Measurements from ENCODE around the gene DNAJB1. TPM values are rescaled to one million over a fixed set of nuclear protein-coding genes. Genes with fewer than 3 reads are reported as not detected.

Gene DNAJB1
- total and polyA plus RNA-seq, 2 of the 13 experiments (the other 11 are each of a cell fraction or from before 2014, with no cell fraction given), result 87.5 to 97.3 TPM

DNA sequence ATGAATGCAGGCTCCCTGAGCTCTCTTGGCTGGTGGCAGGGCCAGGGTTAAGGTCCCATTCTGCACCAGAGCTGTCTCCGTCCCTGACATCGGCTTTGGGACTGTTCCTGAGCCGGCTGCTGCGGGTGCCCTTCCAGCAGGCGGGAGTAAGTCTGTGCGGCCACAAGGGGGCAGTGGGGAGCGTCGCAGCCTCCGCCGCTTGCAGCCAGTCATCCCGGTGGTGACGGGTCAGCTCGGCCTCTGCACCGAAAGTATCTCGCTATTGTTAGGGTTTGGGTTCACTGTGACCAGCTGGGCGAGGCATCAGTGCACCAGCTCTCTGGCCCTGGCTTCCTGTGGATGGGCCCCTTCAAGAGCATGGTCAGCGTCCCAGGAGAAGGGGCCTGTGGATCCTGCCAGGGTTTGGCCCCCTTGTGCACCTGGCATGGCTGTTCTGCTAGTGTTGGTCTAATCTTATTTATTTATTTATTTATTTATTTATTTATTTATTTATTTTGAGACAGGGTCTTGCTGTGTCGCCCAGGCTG, 38.5 kb upstream of the DNAJB1 start (continued):
- TF ChIP-seq, protein P1, sequence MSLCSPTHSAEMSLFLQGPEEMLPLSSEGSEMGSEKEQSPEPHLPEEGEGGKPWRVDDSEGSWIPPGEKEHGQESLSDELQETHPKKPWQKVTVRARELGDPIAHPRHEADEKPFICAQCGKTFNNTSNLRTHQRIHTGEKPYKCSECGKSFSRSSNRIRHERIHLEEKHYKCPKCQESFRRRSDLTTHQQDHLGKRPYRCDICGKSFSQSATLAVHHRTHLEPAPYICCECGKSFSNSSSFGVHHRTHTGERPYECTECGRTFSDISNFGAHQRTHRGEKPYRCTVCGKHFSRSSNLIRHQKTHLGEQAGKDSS (CRISPR knock-in tag; IDR thresholded peaks at IDR 0.05; ENCODE audit: borderline replicate concordance, low read depth), result peak; percentile 83; the same call in 1 of the 2 replicates
- TF ChIP-seq ZNF781 (CRISPR knock-in tag; IDR thresholded peaks at IDR 0.05; ENCODE audit: borderline replicate concordance, not compliant biosample characterization) (no peak), ASH2L (IDR thresholded peaks at IDR 0.05; ENCODE audit: insufficient read length, low read depth, low read length) (peak; percentile 38), ZNF775 (CRISPR knock-in tag; IDR thresholded peaks at IDR 0.05; ENCODE audit: borderline replicate concordance) (no peak), KDM5A (IDR thresholded peaks at IDR 0.05; ENCODE audit: borderline replicate concordance, low read length) (no peak), ZFP62 (CRISPR knock-in tag; IDR thresholded peaks at IDR 0.05) (no peak), THAP11 (CRISPR knock-in tag; IDR thresholded peaks at IDR 0.05) (0 out of 2 replicates have a peak, but pooled peaks have one; percentile 24), SOX13 (IDR thresholded peaks at IDR 0.05) (no peak), SOX13 (CRISPR knock-in tag; conservative IDR thresholded peaks at IDR 0.05 in 1 of 2, IDR thresholded peaks at IDR 0.05 in 1 of 2) (0 out of 4 replicates have a peak, but pooled peaks of 1 of the 2 experiments have one; percentile 16), KDM1A (CRISPR knock-in tag; IDR thresholded peaks at IDR 0.05) (no peak), GATAD1 (CRISPR knock-in tag; IDR thresholded peaks at IDR 0.05) (peak; percentile 29; the same call in 1 of the 2 replicates), TOPORS (CRISPR knock-in tag; IDR thresholded peaks at IDR 0.05) (no peak), NFIC (IDR thresholded peaks at IDR 0.05; ENCODE audit: low read length) (no peak), IRF2 (CRISPR knock-in tag; IDR thresholded peaks at IDR 0.05) (peak; percentile 60; the same call in 1 of the 2 replicates), ZBTB1 (CRISPR knock-in tag; IDR thresholded peaks at IDR 0.05; ENCODE audit: borderline replicate concordance) (no peak), KDM3A (CRISPR knock-in tag; IDR thresholded peaks at IDR 0.05; ENCODE audit: low read depth) (0 out of 2 replicates have a peak, but pooled peaks have one; percentile 34), SMAD3 (CRISPR knock-in tag; IDR thresholded peaks at IDR 0.05) (no peak), ZMYM3 (CRISPR knock-in tag; IDR thresholded peaks at IDR 0.05) (peak; percentile 66), GABPB1 (CRISPR knock-in tag; IDR thresholded peaks at IDR 0.05) (peak; percentile 52), NR2F6 (IDR thresholded peaks at IDR 0.05) (no peak), NR2F6 (CRISPR knock-in tag; IDR thresholded peaks at IDR 0.05) (peak; percentile 35; the same call in 1 of the 2 replicates), TMF1 (CRISPR knock-in tag; IDR thresholded peaks at IDR 0.05; ENCODE audit: low read depth) (no peak), HNF4A (CRISPR knock-in tag; IDR thresholded peaks at IDR 0.05) (peak; percentile 13; the same call in 1 of the 2 replicates), TCF7 (IDR thresholded peaks at IDR 0.05; ENCODE audit: low read depth) (no peak)
- TF ChIP-seq, protein P2, sequence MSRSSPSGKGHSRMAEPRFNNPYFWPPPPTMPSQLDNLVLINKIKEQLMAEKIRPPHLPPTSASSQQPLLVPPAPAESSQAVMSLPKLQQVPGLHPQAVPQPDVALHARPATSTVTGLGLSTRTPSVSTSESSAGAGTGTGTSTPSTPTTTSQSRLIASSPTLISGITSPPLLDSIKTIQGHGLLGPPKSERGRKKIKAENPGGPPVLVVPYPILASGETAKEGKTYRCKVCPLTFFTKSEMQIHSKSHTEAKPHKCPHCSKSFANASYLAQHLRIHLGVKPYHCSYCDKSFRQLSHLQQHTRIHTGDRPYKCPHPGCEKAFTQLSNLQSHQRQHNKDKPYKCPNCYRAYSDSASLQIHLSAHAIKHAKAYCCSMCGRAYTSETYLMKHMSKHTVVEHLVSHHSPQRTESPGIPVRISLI (CRISPR knock-in tag; IDR thresholded peaks at IDR 0.05; ENCODE audit: borderline replicate concordance), result peak; percentile 74; the same call in 1 of the 2 replicates
- TF ChIP-seq, protein P3, sequence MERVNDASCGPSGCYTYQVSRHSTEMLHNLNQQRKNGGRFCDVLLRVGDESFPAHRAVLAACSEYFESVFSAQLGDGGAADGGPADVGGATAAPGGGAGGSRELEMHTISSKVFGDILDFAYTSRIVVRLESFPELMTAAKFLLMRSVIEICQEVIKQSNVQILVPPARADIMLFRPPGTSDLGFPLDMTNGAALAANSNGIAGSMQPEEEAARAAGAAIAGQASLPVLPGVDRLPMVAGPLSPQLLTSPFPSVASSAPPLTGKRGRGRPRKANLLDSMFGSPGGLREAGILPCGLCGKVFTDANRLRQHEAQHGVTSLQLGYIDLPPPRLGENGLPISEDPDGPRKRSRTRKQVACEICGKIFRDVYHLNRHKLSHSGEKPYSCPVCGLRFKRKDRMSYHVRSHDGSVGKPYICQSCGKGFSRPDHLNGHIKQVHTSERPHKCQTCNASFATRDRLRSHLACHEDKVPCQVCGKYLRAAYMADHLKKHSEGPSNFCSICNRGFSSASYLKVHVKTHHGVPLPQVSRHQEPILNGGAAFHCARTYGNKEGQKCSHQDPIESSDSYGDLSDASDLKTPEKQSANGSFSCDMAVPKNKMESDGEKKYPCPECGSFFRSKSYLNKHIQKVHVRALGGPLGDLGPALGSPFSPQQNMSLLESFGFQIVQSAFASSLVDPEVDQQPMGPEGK (CRISPR knock-in tag; IDR thresholded peaks at IDR 0.05), result peak; percentile 55
- TF ChIP-seq, protein P4, sequence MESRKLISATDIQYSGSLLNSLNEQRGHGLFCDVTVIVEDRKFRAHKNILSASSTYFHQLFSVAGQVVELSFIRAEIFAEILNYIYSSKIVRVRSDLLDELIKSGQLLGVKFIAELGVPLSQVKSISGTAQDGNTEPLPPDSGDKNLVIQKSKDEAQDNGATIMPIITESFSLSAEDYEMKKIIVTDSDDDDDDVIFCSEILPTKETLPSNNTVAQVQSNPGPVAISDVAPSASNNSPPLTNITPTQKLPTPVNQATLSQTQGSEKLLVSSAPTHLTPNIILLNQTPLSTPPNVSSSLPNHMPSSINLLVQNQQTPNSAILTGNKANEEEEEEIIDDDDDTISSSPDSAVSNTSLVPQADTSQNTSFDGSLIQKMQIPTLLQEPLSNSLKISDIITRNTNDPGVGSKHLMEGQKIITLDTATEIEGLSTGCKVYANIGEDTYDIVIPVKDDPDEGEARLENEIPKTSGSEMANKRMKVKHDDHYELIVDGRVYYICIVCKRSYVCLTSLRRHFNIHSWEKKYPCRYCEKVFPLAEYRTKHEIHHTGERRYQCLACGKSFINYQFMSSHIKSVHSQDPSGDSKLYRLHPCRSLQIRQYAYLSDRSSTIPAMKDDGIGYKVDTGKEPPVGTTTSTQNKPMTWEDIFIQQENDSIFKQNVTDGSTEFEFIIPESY (CRISPR knock-in tag; IDR thresholded peaks at IDR 0.05), result peak; percentile 91
